ENCODE measurements around the gene RBMX2. TPM values are rescaled to one million over a fixed set of nuclear protein-coding genes. Genes with fewer than 3 reads are reported as not detected.

RBMX2 gene
- total RNA-seq, 2 experiments from 2014 or later: 19.5 to 21.9 TPM

- intact Hi-C loops (cut with micrococcal nuclease; ENCODE audit: unreplicated experiment): no loop called here
Measured at GRCh38 chrX:130444641-130445336, 43.0 kb downstream of the RBMX2 start.

GRCh38 chrX:130446974-130447373, 45.2 kb downstream of the RBMX2 start:
- Histone ChIP-seq H3K9me3 (ENCODE audit: low read length) (no peaks in the 10 kb centered on the region), H3K79me2 (ENCODE audit: insufficient read depth, low read depth, low read length) (no peaks in the 10 kb centered on the region), H3K36me3 (ENCODE audit: insufficient read depth, low read length) (no peaks in the 10 kb centered on the region), H3K27ac (ENCODE audit: low read depth, low read length, poor library complexity, severe bottlenecking) (no peak overlapping the region), H3K9me2 (ENCODE audit: insufficient read depth, low read length) (no peaks in the 10 kb centered on the region), H3K4me3 (ENCODE audit: low read depth, low read length, poor library complexity, severe bottlenecking) (no peak overlapping the region), H3K4me2 (ENCODE audit: low read length) (no peak overlapping the region), H3K4me1 (ENCODE audit: insufficient read depth, low read length, poor library complexity, severe bottlenecking) (no peaks in the 10 kb centered on the region), H4K20me1 (ENCODE audit: insufficient read depth, low read length) (no peaks in the 10 kb centered on the region), H2AFZ (ENCODE audit: low read length) (no peak overlapping the region)
- BruUV-seq (replicated peaks): no TSS peak
- intact Hi-C loops (cut with micrococcal nuclease; ENCODE audit: unreplicated experiment): no loop called here
- no peak for DNase-seq (ENCODE audit: low spot score)
- ChIA-PET CTCF (ENCODE audit: unreplicated experiment) (no interaction called here), POLR2A (no interaction called here)
- TF ChIP-seq EZH2phosphoT487 (IDR thresholded peaks at IDR 0.05; ENCODE audit: borderline replicate concordance, low read depth, low read length) (no peak), CTCF (conservative IDR thresholded peaks at IDR 0.05; ENCODE audit: low read length) (no peak)

More at GRCh38 chrX:130444641-130445336, 43.0 kb downstream of the RBMX2 start:
- Histone ChIP-seq H3K9me3 (ENCODE audit: low read length) (no peaks in the 10 kb centered on the region), H3K36me3 (ENCODE audit: insufficient read depth, low read length) (no peaks in the 10 kb centered on the region), H3K4me2 (ENCODE audit: low read length) (no peak overlapping the region), H3K79me2 (ENCODE audit: insufficient read depth, low read depth, low read length) (no peaks in the 10 kb centered on the region), H2AFZ (ENCODE audit: low read length) (no peak overlapping the region), H3K4me3 (ENCODE audit: low read depth, low read length, poor library complexity, severe bottlenecking) (no peak overlapping the region), H3K4me1 (ENCODE audit: insufficient read depth, low read length, poor library complexity, severe bottlenecking) (no peaks in the 10 kb centered on the region), H3K9me2 (ENCODE audit: insufficient read depth, low read length) (no peaks in the 10 kb centered on the region), H3K27ac (ENCODE audit: low read depth, low read length, poor library complexity, severe bottlenecking) (no peak overlapping the region), H4K20me1 (ENCODE audit: insufficient read depth, low read length) (no peaks in the 10 kb centered on the region)
- CTCF ChIA-PET (ENCODE audit: unreplicated experiment): no interaction called here
- POLR2A ChIA-PET: interaction anchor here (0.5 to 0.9 kb wide), 3 partner anchors 18 to 1763 kb away, joined by 3 read pairs; no protein-coding TSS in a partner anchor
- DNase-seq (ENCODE audit: low spot score): no peak
- BruUV-seq (replicated peaks): no TSS peak
- TF ChIP-seq CTCF (conservative IDR thresholded peaks at IDR 0.05; ENCODE audit: low read length): no peak
- TF ChIP-seq EZH2phosphoT487 (IDR thresholded peaks at IDR 0.05; ENCODE audit: borderline replicate concordance, low read depth, low read length): no peak

Other genes with a start within 250 kb of the RBMX2 start
- 23.1 and 28.8 TPM in 2 replicates for gene AIFM1, start 236.1 kb upstream of the RBMX2 start, total RNA-seq (2014; rRNA removed; shearing (Covaris generic))
- 39.4 and 45.7 TPM in 2 replicates for gene AIFM1, start 236.1 kb upstream of the RBMX2 start, total RNA-seq (2022)
- 0.28 and 0.92 TPM in 2 replicates for gene RAB33A, start 230.0 kb upstream of the RBMX2 start, total RNA-seq (2014; rRNA removed; shearing (Covaris generic))
- 0.68 and 2.1 TPM in 2 replicates for gene RAB33A, start 230.0 kb upstream of the RBMX2 start, total RNA-seq (2022)
- 5.0 and 5.7 TPM in 2 replicates for gene ZNF280C, start 133.1 kb upstream of the RBMX2 start, total RNA-seq (2014; rRNA removed; shearing (Covaris generic))
- gene ZNF280C, start 133.1 kb upstream of the RBMX2 start, total RNA-seq (2022): 10.8 and 12.5 TPM in 2 replicates
- 12.6 and 12.9 TPM in 2 replicates for gene SLC25A14, start 62.1 kb upstream of the RBMX2 start, total RNA-seq (2014; rRNA removed; shearing (Covaris generic))
- 16.4 and 19.5 TPM in 2 replicates for gene SLC25A14, start 62.1 kb upstream of the RBMX2 start, total RNA-seq (2022)
- gene GPR119, start 16.3 kb upstream of the RBMX2 start, total RNA-seq (2014; rRNA removed; shearing (Covaris generic)): not detected in 2 replicates
- not detected in 2 replicates for gene GPR119, start 16.3 kb upstream of the RBMX2 start, total RNA-seq (2022)

Data from OCI-LY7 (cell line).